Measurements from ENCODE around the gene PTPRN2. TPM values are rescaled to one million over a fixed set of nuclear protein-coding genes. Genes with fewer than 3 reads are reported as not detected.
"Not testable (repeated sequence)": the region's sequence is repeated elsewhere in the genome, so short reads cannot be mapped to it uniquely, and the experiment has no call there.

Gene PTPRN2
- total RNA-seq, 1 experiment from 2014 or later, result 1.7 TPM

- DNase-seq, result no peak
- Histone ChIP-seq H3K4me2 (ENCODE audit: low read depth, low read length, poor library complexity, severe bottlenecking) (no peak overlapping the region), H3K36me3 (ENCODE audit: insufficient read depth, low read length) (no peaks in the 10 kb centered on the region), H3K4me1 (ENCODE audit: low read length) (no peaks in the 10 kb centered on the region), H3K79me2 (ENCODE audit: low read length) (no peaks in the 10 kb centered on the region), H2AFZ (ENCODE audit: low read length) (no peak overlapping the region), H4K20me1 (ENCODE audit: insufficient read depth, low read depth, low read length) (no peaks in the 10 kb centered on the region), H3K9ac (ENCODE audit: low read length) (no peak overlapping the region), H3K27ac (ENCODE audit: low read length) (no peak overlapping the region), H3K27me3 (ENCODE audit: low read length) (no peaks in the 10 kb centered on the region), H3K4me3 (ENCODE audit: low read length) (no peak overlapping the region), H3K9me3 (ENCODE audit: low read length) (no peaks in the 10 kb centered on the region; the same call in 1 of the 2 replicates), H3K9me2 (replicated peaks; ENCODE audit: insufficient read depth, low read length) (no peaks in the 10 kb centered on the region)
These were observed 274.8 kb downstream of the PTPRN2 start for GRCh38 chr7:158312789-158313188.

GRCh38 chr7:158311791-158312190 lies 275.8 kb downstream of the PTPRN2 start:
- Histone ChIP-seq H3K9me2 (replicated peaks; ENCODE audit: insufficient read depth, low read length) (no peaks in the 10 kb centered on the region), H3K4me1 (ENCODE audit: low read length) (no peaks in the 10 kb centered on the region), H3K79me2 (ENCODE audit: low read length) (no peaks in the 10 kb centered on the region), H4K20me1 (ENCODE audit: insufficient read depth, low read depth, low read length) (no peaks in the 10 kb centered on the region), H3K4me2 (ENCODE audit: low read depth, low read length, poor library complexity, severe bottlenecking) (no peak overlapping the region), H3K27me3 (ENCODE audit: low read length) (no peaks in the 10 kb centered on the region), H2AFZ (ENCODE audit: low read length) (no peak overlapping the region), H3K9ac (ENCODE audit: low read length) (no peak overlapping the region), H3K4me3 (ENCODE audit: low read length) (no peak overlapping the region), H3K9me3 (ENCODE audit: low read length) (no peaks in the 10 kb centered on the region; the same call in 1 of the 2 replicates), H3K36me3 (ENCODE audit: insufficient read depth, low read length) (no peaks in the 10 kb centered on the region), H3K27ac (ENCODE audit: low read length) (no peak overlapping the region)
- DNase-seq, result no peak

GRCh38 chr7:158310924-158311666 lies 276.5 kb downstream of the PTPRN2 start:
- Histone ChIP-seq H3K36me3 (ENCODE audit: insufficient read depth, low read length) (no peaks in the 10 kb centered on the region), H3K9me3 (ENCODE audit: low read length) (no peaks in the 10 kb centered on the region; the same call in 1 of the 2 replicates), H4K20me1 (ENCODE audit: insufficient read depth, low read depth, low read length) (no peaks in the 10 kb centered on the region), H3K4me2 (ENCODE audit: low read depth, low read length, poor library complexity, severe bottlenecking) (no peak overlapping the region), H3K4me3 (ENCODE audit: low read length) (no peak overlapping the region), H3K9ac (ENCODE audit: low read length) (no peak overlapping the region), H3K27me3 (ENCODE audit: low read length) (no peaks in the 10 kb centered on the region), H3K9me2 (replicated peaks; ENCODE audit: insufficient read depth, low read length) (no peaks in the 10 kb centered on the region), H3K4me1 (ENCODE audit: low read length) (no peaks in the 10 kb centered on the region), H3K79me2 (ENCODE audit: low read length) (no peaks in the 10 kb centered on the region), H2AFZ (ENCODE audit: low read length) (no peak overlapping the region), H3K27ac (ENCODE audit: low read length) (no peak overlapping the region)
- no peak for DNase-seq

DNA sequence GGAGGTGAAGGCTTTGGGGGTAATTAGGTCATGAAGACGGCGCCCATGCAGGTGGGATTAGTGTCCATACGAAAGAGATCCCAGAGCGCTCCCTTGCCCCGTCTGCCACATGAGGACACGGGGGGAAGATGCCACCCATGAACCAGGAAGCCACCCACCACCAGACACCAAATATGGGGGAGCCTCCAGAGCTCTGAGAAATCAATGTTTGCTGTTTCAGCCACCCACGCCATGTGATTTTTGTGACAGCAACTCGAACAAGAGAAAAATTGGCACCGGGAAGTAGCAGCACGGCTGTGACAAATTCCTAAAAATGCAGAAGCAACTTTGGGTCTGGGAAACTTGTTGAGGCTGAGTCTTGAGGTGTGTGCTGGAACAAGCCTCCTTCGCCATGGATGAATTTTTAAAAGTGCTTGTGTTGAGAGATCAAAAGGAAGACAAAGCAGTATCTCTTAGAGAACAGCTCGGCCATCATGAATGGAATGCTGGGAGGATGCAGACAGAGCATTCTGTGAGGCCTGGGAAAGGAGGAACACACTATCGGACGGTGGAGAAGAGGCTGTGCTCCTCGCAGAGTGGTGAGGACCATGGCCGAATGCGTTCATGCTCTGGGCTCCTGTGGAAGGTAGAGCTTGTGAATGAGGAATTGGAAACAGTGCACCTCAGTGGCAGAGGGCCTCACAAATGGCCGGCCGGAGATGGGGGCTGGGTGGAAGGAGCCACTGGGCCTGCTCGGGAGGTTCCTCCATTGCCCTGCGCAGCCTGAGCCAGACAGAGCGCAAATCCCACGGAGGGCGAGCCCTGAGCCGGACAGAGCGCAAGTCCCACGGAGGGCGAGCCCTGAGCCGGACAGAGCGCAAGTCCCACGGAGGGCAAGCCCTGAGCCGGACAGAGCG lies 277.5 kb downstream of the PTPRN2 start:
- H3K9ac ChIP-seq (ENCODE audit: low read length), result no peak overlapping the region
- H3K79me2 ChIP-seq (ENCODE audit: low read length), result no peaks in the 10 kb centered on the region
- H3K4me2 ChIP-seq (ENCODE audit: low read depth, low read length, poor library complexity, severe bottlenecking), result no peak overlapping the region
- no peaks in the 10 kb centered on the region for H3K9me2 ChIP-seq (replicated peaks; ENCODE audit: insufficient read depth, low read length)
- no peak overlapping the region for H3K27ac ChIP-seq (ENCODE audit: low read length)
- H3K4me3 ChIP-seq (ENCODE audit: low read length), result no peak overlapping the region
- H3K36me3 ChIP-seq (ENCODE audit: insufficient read depth, low read length), result no peaks in the 10 kb centered on the region
- H4K20me1 ChIP-seq (ENCODE audit: insufficient read depth, low read depth, low read length), result no peaks in the 10 kb centered on the region
- H3K27me3 ChIP-seq (ENCODE audit: low read length), result no peaks in the 10 kb centered on the region
- no peak for DNase-seq
- H2AFZ ChIP-seq (ENCODE audit: low read length), result no peak overlapping the region
- no peaks in the 10 kb centered on the region for H3K4me1 ChIP-seq (ENCODE audit: low read length)
- no peaks in the 10 kb centered on the region; the same call in 1 of the 2 replicates for H3K9me3 ChIP-seq (ENCODE audit: low read length)

- Histone ChIP-seq H3K9me2 (replicated peaks; ENCODE audit: insufficient read depth, low read length) (no peaks in the 10 kb centered on the region), H3K36me3 (ENCODE audit: insufficient read depth, low read length) (no peaks in the 10 kb centered on the region), H3K27ac (ENCODE audit: low read length) (no peak overlapping the region), H3K9ac (ENCODE audit: low read length) (no peak overlapping the region), H3K4me2 (ENCODE audit: low read depth, low read length, poor library complexity, severe bottlenecking) (no peak overlapping the region), H3K9me3 (ENCODE audit: low read length) (no peaks in the 10 kb centered on the region; the same call in 1 of the 2 replicates), H3K79me2 (ENCODE audit: low read length) (no peaks in the 10 kb centered on the region), H3K27me3 (ENCODE audit: low read length) (no peaks in the 10 kb centered on the region), H3K4me3 (ENCODE audit: low read length) (no peak overlapping the region), H4K20me1 (ENCODE audit: insufficient read depth, low read depth, low read length) (no peaks in the 10 kb centered on the region), H2AFZ (ENCODE audit: low read length) (no peak overlapping the region), H3K4me1 (ENCODE audit: low read length) (no peaks in the 10 kb centered on the region)
- no peak for DNase-seq
These were observed 279.6 kb downstream of the PTPRN2 start for GRCh38 chr7:158308001-158308400.

DNA sequence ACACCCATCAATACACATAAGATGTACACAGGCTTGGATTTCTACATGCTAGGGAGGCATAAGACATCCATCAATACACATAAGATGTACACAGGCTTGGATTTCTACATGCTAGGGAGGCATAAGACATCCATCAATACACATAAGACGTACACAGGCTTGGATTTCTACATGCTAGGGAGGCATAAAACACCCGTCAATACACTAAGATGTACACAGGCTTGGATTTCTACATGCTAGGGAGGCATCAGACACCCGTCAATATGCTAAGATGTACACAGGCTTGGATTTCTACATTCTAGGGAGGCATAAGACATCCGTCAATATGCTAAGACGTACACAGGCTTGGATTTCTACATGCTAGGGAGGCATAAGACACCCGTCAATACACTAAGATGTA lies 283.6 kb downstream of the PTPRN2 start:
- not testable (repeated sequence) for H3K27me3 ChIP-seq (ENCODE audit: low read length); DNase-seq; H3K9me3 ChIP-seq (ENCODE audit: low read length); H3K36me3 ChIP-seq (ENCODE audit: insufficient read depth, low read length); H3K9ac ChIP-seq (ENCODE audit: low read length); H3K27ac ChIP-seq (ENCODE audit: low read length); H3K79me2 ChIP-seq (ENCODE audit: low read length); H3K9me2 ChIP-seq (replicated peaks; ENCODE audit: insufficient read depth, low read length); H3K4me1 ChIP-seq (ENCODE audit: low read length); H3K4me2 ChIP-seq (ENCODE audit: low read depth, low read length, poor library complexity, severe bottlenecking); H4K20me1 ChIP-seq (ENCODE audit: insufficient read depth, low read depth, low read length); H3K4me3 ChIP-seq (ENCODE audit: low read length); H2AFZ ChIP-seq (ENCODE audit: low read length)

- Histone ChIP-seq H3K27me3 (ENCODE audit: low read length) (no peaks in the 10 kb centered on the region), H3K36me3 (ENCODE audit: insufficient read depth, low read length) (no peaks in the 10 kb centered on the region), H3K9ac (ENCODE audit: low read length) (no peak overlapping the region), H3K4me3 (ENCODE audit: low read length) (no peak overlapping the region), H3K79me2 (ENCODE audit: low read length) (no peaks in the 10 kb centered on the region), H2AFZ (ENCODE audit: low read length) (no peak overlapping the region), H3K9me3 (ENCODE audit: low read length) (no peaks in the 10 kb centered on the region), H3K9me2 (replicated peaks; ENCODE audit: insufficient read depth, low read length) (no peaks in the 10 kb centered on the region), H3K4me2 (ENCODE audit: low read depth, low read length, poor library complexity, severe bottlenecking) (no peak overlapping the region), H3K27ac (ENCODE audit: low read length) (no peak overlapping the region), H3K4me1 (ENCODE audit: low read length) (no peaks in the 10 kb centered on the region), H4K20me1 (ENCODE audit: insufficient read depth, low read depth, low read length) (no peaks in the 10 kb centered on the region)
- DNase-seq, result no peak
These were observed 284.5 kb downstream of the PTPRN2 start for GRCh38 chr7:158303121-158303520.

- H3K4me2 ChIP-seq (ENCODE audit: low read depth, low read length, poor library complexity, severe bottlenecking), result no peak overlapping the region
- H4K20me1 ChIP-seq (ENCODE audit: insufficient read depth, low read depth, low read length), result no peaks in the 10 kb centered on the region
- no peak overlapping the region for H3K27ac ChIP-seq (ENCODE audit: low read length)
- H3K9me2 ChIP-seq (replicated peaks; ENCODE audit: insufficient read depth, low read length), result no peaks in the 10 kb centered on the region
- H3K27me3 ChIP-seq (ENCODE audit: low read length), result no peaks in the 10 kb centered on the region
- H3K4me3 ChIP-seq (ENCODE audit: low read length), result no peak overlapping the region
- no peaks in the 10 kb centered on the region for H3K79me2 ChIP-seq (ENCODE audit: low read length)
- no peak overlapping the region for H3K9ac ChIP-seq (ENCODE audit: low read length)
- no peak for DNase-seq
- H3K36me3 ChIP-seq (ENCODE audit: insufficient read depth, low read length), result no peaks in the 10 kb centered on the region
- H3K4me1 ChIP-seq (ENCODE audit: low read length), result no peaks in the 10 kb centered on the region
- H3K9me3 ChIP-seq (ENCODE audit: low read length), result no peaks in the 10 kb centered on the region
- H2AFZ ChIP-seq (ENCODE audit: low read length), result no peak overlapping the region
These were observed 285.2 kb downstream of the PTPRN2 start for GRCh38 chr7:158302274-158303070.
